SU-DHL-6 (cell line): ENCODE measurements around the gene ABCA3.

Experiments
- H2AFZ ChIP-seq: fragments of 200-600 bp; sonication (generic); 2 replicates; pipeline ENCODE4 v1.6.1; 2014; ENCODE audit warnings: low read depth, mild to moderate bottlenecking, moderate library complexity, mixed read lengths, antibody characterized with exemption, low read length; ENCODE audit not compliant: severe bottlenecking
- H3F3A ChIP-seq: fragments of 200-600 bp; shearing (Covaris generic); 2 replicates; pipeline ENCODE4 v1.6.0; 2016; ENCODE audit warnings: antibody characterized with exemption, mild to moderate bottlenecking; ENCODE audit not compliant: insufficient read depth
- H3K27ac ChIP-seq: fragments of 200-600 bp; sonication (generic); 2 replicates; pipeline ENCODE4 v1.5.1; 2016; ENCODE audit warnings: low read depth, mild to moderate bottlenecking, low read length, moderate library complexity, mixed read lengths
- H3K27me3 ChIP-seq: fragments of 200-600 bp; sonication (generic), shearing (Covaris generic); 2 replicates; pipeline ENCODE4 v1.6.0; 2014; ENCODE audit warnings: mild to moderate bottlenecking, low read length
- H3K36me3 ChIP-seq: fragments of 200-600 bp; sonication (generic); 2 replicates; pipeline ENCODE4 v1.6.1; 2014; ENCODE audit warnings: mild to moderate bottlenecking, low read length, mixed read lengths
- H3K4me2 ChIP-seq: fragments of 300-600, 200-600 bp; shearing (Covaris generic), sonication (generic); 2 replicates; pipeline ENCODE4 v1.6.0; 2014; ENCODE audit warnings: low read length, low read depth, mild to moderate bottlenecking; ENCODE audit not compliant: poor library complexity, severe bottlenecking
- H3K4me3 ChIP-seq: fragments of 200-600 bp; sonication (generic); 2 replicates; pipeline ENCODE4 v1.5.1; 2014; ENCODE audit warnings: antibody characterized with exemption, low read length, mild to moderate bottlenecking, mixed read lengths; ENCODE audit not compliant: insufficient read depth, poor library complexity, severe bottlenecking
- H3K79me2 ChIP-seq: fragments of 200-600 bp; sonication (generic); 2 replicates; pipeline ENCODE4 v1.6.1; 2014; ENCODE audit warnings: mild to moderate bottlenecking, low read length, moderate library complexity; ENCODE audit not compliant: insufficient read depth
- H3K9ac ChIP-seq: fragments of 200-600 bp; sonication (generic); 2 replicates; pipeline ENCODE4 v1.7.0; 2014; ENCODE audit warnings: mild to moderate bottlenecking, low read length
- H3K9me2 ChIP-seq: fragments of 200-600 bp; sonication (generic); replicated peaks from 2 replicates; pipeline ENCODE4 v1.6.1; 2014; ENCODE audit warnings: low read length; ENCODE audit not compliant: insufficient read depth
- H3K9me3 ChIP-seq: fragments of 200-600 bp; sonication (generic); 2 replicates; pipeline ENCODE4 v1.6.1; 2014; ENCODE audit warnings: low read length, mixed read lengths; ENCODE audit not compliant: insufficient read depth
- H4K20me1 ChIP-seq: fragments of 200-600 bp; sonication (generic); 2 replicates; pipeline ENCODE4 v1.6.1; 2014; ENCODE audit warnings: low read depth, mild to moderate bottlenecking, antibody characterized with exemption, low read length, moderate library complexity, mixed read lengths
- CTCF ChIP-seq: fragments of 200-600 bp; sonication (generic); IDR thresholded peaks from one replicate; pipeline ENCODE4 v1.5.1; 2017; ENCODE audit warnings: antibody characterized with exemption, mild to moderate bottlenecking, low read length, moderate library complexity; ENCODE audit not compliant: insufficient read depth, poor library complexity, severe bottlenecking
- EZH2phosphoT487 ChIP-seq: fragments of 200-600 bp; sonication (generic), shearing (Covaris generic); conservative IDR thresholded peaks from 2 replicates; pipeline ENCODE4 v1.6.1; 2018; ENCODE audit warnings: mild to moderate bottlenecking, antibody characterized with exemption, low read length, moderate library complexity, mixed read lengths

Gene ABCA3

GRCh38 chr16:2339521-2340484 is 725 bp downstream of the ABCA3 start:
- peak overlapping the region; percentile 44 for H2AFZ ChIP-seq

DNA sequence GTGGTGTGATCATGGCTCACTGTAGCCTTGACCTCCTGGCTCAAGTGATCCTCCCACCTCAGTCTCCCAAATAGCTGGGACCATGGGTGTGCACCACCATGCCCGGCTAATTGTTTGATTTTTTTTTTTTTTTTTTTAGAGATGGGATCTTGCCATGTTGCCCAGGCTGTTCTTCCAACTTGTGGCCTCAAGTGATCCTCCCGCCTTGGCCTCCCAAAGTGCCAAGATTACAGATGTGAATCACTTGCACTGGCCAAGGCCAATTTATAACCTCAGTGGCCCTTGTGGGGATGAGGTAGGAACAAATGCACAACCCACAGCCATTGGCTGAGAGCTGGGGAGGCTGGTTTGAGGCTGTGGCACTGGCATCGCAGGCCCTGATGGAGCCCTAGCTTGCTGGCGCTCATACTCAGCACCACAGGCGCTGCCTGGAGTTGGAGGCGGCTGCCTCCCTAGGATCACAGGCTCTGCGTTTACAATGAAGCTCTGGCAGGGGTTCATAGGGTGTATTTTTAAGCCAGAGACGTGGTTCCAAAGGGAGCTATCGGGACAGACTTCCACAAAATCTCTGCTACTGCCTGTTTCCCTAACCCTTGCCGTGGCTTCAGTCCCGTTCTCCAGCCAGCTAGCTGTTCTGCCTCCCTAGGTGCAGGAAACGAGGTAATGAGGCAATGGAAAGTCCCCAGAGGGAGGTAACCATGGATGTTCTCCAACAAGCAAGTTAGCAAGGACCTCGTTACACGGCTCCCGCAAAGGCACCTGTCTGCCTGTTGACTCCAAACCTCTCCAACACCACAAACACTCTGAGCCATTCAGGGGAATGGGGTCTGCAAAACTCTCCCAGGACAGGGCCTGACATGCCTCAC is 2.9 kb downstream of the ABCA3 start:
- Histone ChIP-seq H3K79me2 (no peaks in the 10 kb centered on the region), H3K36me3 (no peaks in the 10 kb centered on the region), H3K4me2 (no peak overlapping the region), H3K27ac (no peak overlapping the region), H4K20me1 (no peaks in the 10 kb centered on the region), H2AFZ (no peak overlapping the region), H3K27me3 (no peaks in the 10 kb centered on the region), H3K9me3 (no peaks in the 10 kb centered on the region), H3F3A (no peaks in the 10 kb centered on the region), H3K4me3 (no peak overlapping the region), H3K9me2 (no peaks in the 10 kb centered on the region), H3K9ac (no peak overlapping the region)
- TF ChIP-seq EZH2phosphoT487, result no peak
- no peak for TF ChIP-seq CTCF

More at GRCh38 chr16:2339521-2340484, 725 bp downstream of the ABCA3 start:
- Histone ChIP-seq H3K36me3 (no peaks in the 10 kb centered on the region), H4K20me1 (no peaks in the 10 kb centered on the region), H3K9ac (peak overlapping the region; percentile 46), H3K9me2 (no peaks in the 10 kb centered on the region), H3K79me2 (no peaks in the 10 kb centered on the region), H3K4me2 (peak overlapping the region; percentile 59), H3F3A (no peaks in the 10 kb centered on the region), H3K27me3 (no peaks in the 10 kb centered on the region), H3K4me3 (peak overlapping the region; percentile 52), H3K9me3 (no peaks in the 10 kb centered on the region), H3K27ac (no peak overlapping the region)
- TF ChIP-seq EZH2phosphoT487 (no peak), CTCF (no peak)

- TF ChIP-seq CTCF (no peak), EZH2phosphoT487 (no peak)
- Histone ChIP-seq H3K9me3 (no peaks in the 10 kb centered on the region), H3F3A (no peaks in the 10 kb centered on the region), H3K4me2 (no peak overlapping the region), H3K36me3 (no peaks in the 10 kb centered on the region), H3K9me2 (no peaks in the 10 kb centered on the region), H3K9ac (no peak overlapping the region), H3K4me3 (no peak overlapping the region), H3K79me2 (no peaks in the 10 kb centered on the region), H3K27me3 (no peaks in the 10 kb centered on the region), H2AFZ (no peak overlapping the region), H4K20me1 (no peaks in the 10 kb centered on the region), H3K27ac (no peak overlapping the region)
Measured at GRCh38 chr16:2335286-2335895, 5.1 kb downstream of the ABCA3 start.
